GM12873 (cell line): ENCODE results near the gene RNF207.

Experiments used
- CTCF ChIP-seq: IDR thresholded peaks from 2 replicates; pipeline ENCODE4 v1.5.1; 2012; ENCODE audit warnings: low read depth, mild to moderate bottlenecking, moderate library complexity, low read length, control low read depth; ENCODE audit not compliant: insufficient read depth; ENCODE audit errors: missing control alignments

The RNF207 gene

GRCh38 chr1:6265151-6265550 lies 59.2 kb downstream of the RNF207 start:
- no peak for TF ChIP-seq CTCF

- TF ChIP-seq CTCF, result no peak
Measured at GRCh38 chr1:6266641-6267040, 60.7 kb downstream of the RNF207 start.

GRCh38 chr1:6267686-6268322 lies 61.9 kb downstream of the RNF207 start:
- no peak for TF ChIP-seq CTCF

GRCh38 chr1:6268415-6268814 lies 62.5 kb downstream of the RNF207 start:
- no peak for TF ChIP-seq CTCF

GRCh38 chr1:6269296-6269695 lies 63.4 kb downstream of the RNF207 start:
- no peak for TF ChIP-seq CTCF

- no peak for TF ChIP-seq CTCF
Measured at GRCh38 chr1:6269720-6270400, 63.9 kb downstream of the RNF207 start.

GRCh38 chr1:6270401-6270800 lies 64.5 kb downstream of the RNF207 start:
- no peak for TF ChIP-seq CTCF
